Ishikawa (cell line): Measurements from ENCODE around the gene LRFN2.

Experiments used
- CEBPB ChIP-seq: IDR thresholded peaks from 2 replicates; pipeline ENCODE4 v1.6.1; 2012
- CREB1 ChIP-seq: IDR thresholded peaks from 2 replicates; pipeline ENCODE4 v1.6.1; 2012; ENCODE audit warnings: low read depth
- EGR1 ChIP-seq: IDR thresholded peaks from 2 replicates; pipeline ENCODE4 v1.6.1; 2012
- EP300 ChIP-seq: IDR thresholded peaks from 2 replicates; pipeline ENCODE4 v1.6.1; 2012; ENCODE audit warnings: borderline replicate concordance
- RAD21 ChIP-seq: IDR thresholded peaks from 2 replicates; pipeline ENCODE4 v1.6.1; 2012; ENCODE audit warnings: low read depth
- TAF1 ChIP-seq: IDR thresholded peaks from 2 replicates; pipeline ENCODE4 v1.6.1; 2012; ENCODE audit warnings: low read depth, mild to moderate bottlenecking
- TCF12 ChIP-seq: IDR thresholded peaks from 2 replicates; pipeline ENCODE4 v1.6.1; 2012; ENCODE audit warnings: low read depth
- TEAD4 ChIP-seq: IDR thresholded peaks from 2 replicates; pipeline ENCODE4 v1.6.1; 2012
- YY1 ChIP-seq: IDR thresholded peaks from 2 replicates; pipeline ENCODE4 v1.6.1; 2012; ENCODE audit warnings: low read depth
- ZBTB7A ChIP-seq: IDR thresholded peaks from 2 replicates; pipeline ENCODE4 v1.6.1; 2012; ENCODE audit warnings: low read depth
- TF ChIP-seq, protein P1 (sequence below): IDR thresholded peaks from 2 replicates; pipeline ENCODE4 v1.6.1; 2012

DNA sequence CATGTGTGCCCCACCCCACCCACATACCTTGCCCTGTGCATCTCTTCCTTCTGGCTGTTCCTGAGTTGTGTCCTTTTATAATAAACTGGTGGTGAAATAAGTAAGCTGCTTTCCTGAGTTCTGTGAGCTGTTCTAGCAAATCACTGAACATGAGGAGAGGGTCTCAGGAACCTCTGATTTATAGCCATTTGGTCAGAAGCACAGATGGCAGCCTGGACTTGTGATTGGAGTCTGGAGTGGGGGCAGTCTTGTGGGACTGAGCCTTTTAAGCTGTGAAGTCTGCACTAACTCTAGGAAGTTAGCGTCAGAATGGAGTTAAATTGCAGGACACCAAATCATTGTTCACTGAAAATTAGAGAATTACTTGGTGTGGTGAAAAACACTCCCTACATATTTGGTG lies 245.4 kb downstream of the LRFN2 start:
- TF ChIP-seq TEAD4 (no peak), CREB1 (no peak), YY1 (no peak), CEBPB (no peak), EGR1 (no peak), TAF1 (no peak), RAD21 (no peak), TCF12 (no peak), EP300 (no peak), ZBTB7A (no peak)
- TF ChIP-seq, protein P1, sequence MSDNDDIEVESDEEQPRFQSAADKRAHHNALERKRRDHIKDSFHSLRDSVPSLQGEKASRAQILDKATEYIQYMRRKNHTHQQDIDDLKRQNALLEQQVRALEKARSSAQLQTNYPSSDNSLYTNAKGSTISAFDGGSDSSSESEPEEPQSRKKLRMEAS, result no peak
